GM21381 (cell line): Measurements from ENCODE around the gene GABPA.
"Not testable (repeated sequence)": the region's sequence is repeated elsewhere in the genome, so short reads cannot be mapped to it uniquely, and the experiment has no call there.

Source experiments
- ATAC-seq: cut with Tn5 transposase; IDR thresholded peaks from one replicate; pipeline ENCODE4 v1.9.1; 2021; ENCODE audit warnings: mild to moderate bottlenecking, moderate library complexity; ENCODE audit not compliant: unreplicated experiment

Gene GABPA

GRCh38 chr21:25735646-25736597, 1.1 kb downstream of the GABPA start:
- ATAC-seq = peak; percentile 7

GRCh38 chr21:25737421-25737820, 2.6 kb downstream of the GABPA start:
- ATAC-seq = no peak

GRCh38 chr21:25742900-25743299, 8.1 kb downstream of the GABPA start:
- ATAC-seq = no peak

GRCh38 chr21:25744854-25745253, 10.1 kb downstream of the GABPA start:
- ATAC-seq = no peak

- ATAC-seq = no peak
Measured at GRCh38 chr21:25750085-25750484, 15.3 kb downstream of the GABPA start.

- ATAC-seq = no peak
Measured at GRCh38 chr21:25752416-25752815, 17.6 kb downstream of the GABPA start.

- no peak for ATAC-seq
Measured at GRCh38 chr21:25756190-25756932, 21.6 kb downstream of the GABPA start.

GRCh38 chr21:25757531-25757930, 22.8 kb downstream of the GABPA start:
- no peak for ATAC-seq

GRCh38 chr21:25759573-25759972, 24.8 kb downstream of the GABPA start:
- ATAC-seq = no peak

GRCh38 chr21:25760061-25760460, 25.3 kb downstream of the GABPA start:
- no peak for ATAC-seq

- ATAC-seq = no peak
Measured at GRCh38 chr21:25760677-25761076, 25.9 kb downstream of the GABPA start.

- no peak for ATAC-seq
Measured at GRCh38 chr21:25764065-25764464, 29.3 kb downstream of the GABPA start.

GRCh38 chr21:25767921-25768320, 33.1 kb downstream of the GABPA start:
- no peak for ATAC-seq

GRCh38 chr21:25772686-25773085, 37.9 kb downstream of the GABPA start:
- no peak for ATAC-seq

GRCh38 chr21:25776440-25776839, 41.7 kb downstream of the GABPA start:
- ATAC-seq = no peak

- ATAC-seq = not testable (repeated sequence)
Measured at GRCh38 chr21:25778126-25778875, 43.5 kb downstream of the GABPA start.

- ATAC-seq = no peak
Measured at GRCh38 chr21:25788677-25789076, 53.9 kb downstream of the GABPA start.

- peak; percentile 69 for ATAC-seq
Measured at GRCh38 chr21:25790122-25790877, 55.5 kb downstream of the GABPA start.

GRCh38 chr21:25790878-25791204, 56.1 kb downstream of the GABPA start:
- ATAC-seq = no peak

- ATAC-seq = no peak
Measured at GRCh38 chr21:25791319-25791718, 56.5 kb downstream of the GABPA start.
